Measurements from ENCODE around the gene ARHGAP33.
A peak's percentile ranks its signal among the peaks of the same experiment; 100 is the strongest.
"Not testable (repeated sequence)": the region's sequence is repeated elsewhere in the genome, so short reads cannot be mapped to it uniquely, and the experiment has no call there.

Gene ARHGAP33

DNA sequence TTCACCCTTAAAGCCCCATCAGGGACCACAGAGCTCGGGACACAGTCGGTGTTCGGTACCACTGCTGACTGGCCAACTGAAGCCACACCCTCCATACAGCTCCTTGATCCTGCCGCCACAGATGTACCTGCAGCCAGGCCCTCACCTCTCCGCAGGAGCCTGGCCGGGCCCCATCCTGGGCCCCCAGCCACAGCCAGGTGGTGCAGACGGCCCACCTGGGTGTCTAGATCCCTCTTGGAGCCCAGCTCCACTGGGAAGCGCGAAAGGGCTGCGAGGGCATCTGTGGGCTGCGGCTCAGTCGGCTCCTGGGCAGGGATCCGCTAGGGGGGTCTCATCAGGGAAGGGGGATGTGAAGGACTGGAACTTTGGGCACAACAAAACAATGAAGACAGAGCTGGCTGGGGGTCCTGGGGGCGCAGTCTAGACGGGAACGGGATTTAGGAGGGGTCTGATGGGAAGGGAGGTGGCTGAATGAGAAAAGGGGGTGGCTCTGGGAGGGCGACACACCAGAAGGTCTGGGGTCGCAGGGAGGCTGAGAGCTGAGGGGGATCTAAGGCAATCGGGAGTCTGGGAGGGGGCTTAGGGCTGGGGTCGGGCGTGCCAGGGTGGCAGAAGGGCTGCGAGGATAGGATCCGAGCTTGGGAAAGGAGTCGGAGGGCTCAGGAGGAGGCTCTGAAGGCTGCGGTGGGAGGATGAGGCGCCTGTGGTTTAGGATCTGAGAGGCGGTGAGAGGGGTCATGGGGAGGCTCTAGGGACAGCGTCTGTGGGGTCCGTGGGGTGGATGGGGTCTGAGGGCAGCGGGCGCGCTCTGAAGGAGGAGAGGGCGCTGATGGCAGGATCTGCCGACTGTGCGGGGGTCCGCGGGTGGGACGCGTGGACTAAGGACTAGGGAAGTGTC, 21.5 kb downstream of the ARHGAP33 start:
- DNase-seq: no peak

GRCh38 chr19:35797663-35798062, 22.3 kb downstream of the ARHGAP33 start:
- DNase-seq: peak; percentile 64

- DNase-seq: no peak
Measured at GRCh38 chr19:35801828-35802227, 26.5 kb downstream of the ARHGAP33 start.

- no peak for DNase-seq
Measured at GRCh38 chr19:35805526-35806102, 30.2 kb downstream of the ARHGAP33 start.

- DNase-seq: no peak
Measured at GRCh38 chr19:35806597-35806996, 31.2 kb downstream of the ARHGAP33 start.

GRCh38 chr19:35807633-35808032, 32.3 kb downstream of the ARHGAP33 start:
- no peak for DNase-seq

DNA sequence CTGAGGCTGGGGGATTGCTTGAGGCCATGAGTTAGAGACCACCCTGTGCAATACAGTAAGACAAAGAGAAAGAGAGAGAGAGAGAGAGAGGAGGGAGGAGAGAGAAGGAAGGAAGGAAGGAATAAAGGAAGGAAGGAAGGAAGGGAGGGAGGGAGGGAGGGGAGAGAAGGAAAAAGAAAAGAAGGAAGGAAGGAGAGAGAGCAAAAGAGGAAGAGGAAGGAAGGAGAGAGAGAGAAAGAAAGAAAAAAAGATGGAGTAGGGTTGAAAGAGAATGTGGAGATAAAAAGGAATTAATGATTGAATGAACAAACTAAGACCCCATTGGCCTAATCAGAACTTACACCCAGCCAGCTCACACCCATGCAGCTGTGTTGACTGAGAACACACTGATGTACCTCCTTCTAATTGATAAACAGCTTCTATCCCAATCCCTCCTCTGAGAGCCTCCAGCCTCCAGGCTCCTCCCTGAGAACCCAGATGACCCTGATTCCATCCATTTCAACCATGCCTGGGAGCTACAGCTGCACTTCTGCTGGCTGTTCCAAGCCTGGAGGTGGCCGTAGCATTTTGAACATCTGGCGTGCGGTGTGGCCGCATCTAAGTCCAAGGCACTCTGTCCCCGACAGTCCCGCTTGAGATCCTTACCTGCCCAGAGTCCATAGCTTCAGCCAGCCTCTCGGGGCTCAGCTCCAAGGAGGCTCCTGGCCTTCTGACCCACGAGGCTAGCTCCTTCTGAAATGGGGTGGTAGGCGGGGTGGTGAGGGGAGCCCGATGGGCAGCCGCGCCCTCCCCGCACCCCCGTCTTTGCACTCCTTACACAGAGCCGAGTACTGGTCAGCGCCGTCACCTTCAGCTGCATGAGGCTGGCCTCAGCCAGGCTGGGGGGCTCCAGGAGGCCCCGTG, 36.2 kb downstream of the ARHGAP33 start:
- DNase-seq: no peak

DNA sequence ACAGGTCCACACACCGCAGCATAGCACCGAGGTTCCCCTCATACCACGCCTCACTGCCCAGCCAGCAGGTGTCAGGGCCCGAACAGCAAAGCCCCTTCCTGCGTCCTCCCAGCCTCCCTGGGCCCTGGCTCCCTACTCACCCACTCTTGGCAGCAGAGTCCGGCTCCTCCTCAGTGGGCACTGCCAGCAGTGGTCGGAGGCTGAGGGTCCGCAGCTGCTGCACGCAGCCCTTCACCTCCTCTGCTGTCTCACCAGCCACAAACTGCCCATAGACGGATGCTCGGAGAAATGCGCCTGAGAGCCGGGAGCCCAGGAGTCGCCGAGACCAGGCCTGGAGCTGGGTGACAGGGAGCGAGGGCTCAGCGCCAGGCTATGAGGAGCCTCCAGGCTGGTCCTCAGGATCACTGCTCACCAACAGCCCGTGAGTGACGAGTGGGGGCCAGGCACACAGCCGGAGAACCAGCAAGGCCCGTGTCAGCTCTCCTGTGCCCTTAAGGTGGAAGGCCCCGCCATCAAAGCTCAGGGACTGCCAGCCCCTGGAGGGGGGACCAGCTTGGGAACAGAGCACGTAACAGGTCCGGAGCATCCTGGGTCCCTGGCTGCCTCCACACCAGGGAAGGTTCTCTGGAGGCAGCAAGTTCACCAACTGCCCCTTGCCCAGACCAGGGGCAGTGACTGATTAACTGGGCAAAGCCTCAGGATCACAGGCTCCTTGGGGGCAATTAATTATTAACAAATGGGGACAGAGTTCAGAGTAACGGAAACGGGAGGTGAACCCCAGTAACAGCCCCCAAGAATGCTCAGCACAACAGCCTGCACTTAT, 37.1 kb downstream of the ARHGAP33 start, which contains the start of gene PRODH2:
TSS of gene PRODH2 (minus strand) at position 626 of the 823 bp plus-strand sequence. CDS start at position 586, 40 bp downstream.
- DNase-seq: no peak

- DNase-seq: no peak
Measured at GRCh38 chr19:35813043-35813890, 37.9 kb downstream of the ARHGAP33 start.

GRCh38 chr19:35816262-35816661, 40.9 kb downstream of the ARHGAP33 start:
- no peak for DNase-seq

GRCh38 chr19:35816846-35817245, 41.5 kb downstream of the ARHGAP33 start:
- no peak for DNase-seq

DNA sequence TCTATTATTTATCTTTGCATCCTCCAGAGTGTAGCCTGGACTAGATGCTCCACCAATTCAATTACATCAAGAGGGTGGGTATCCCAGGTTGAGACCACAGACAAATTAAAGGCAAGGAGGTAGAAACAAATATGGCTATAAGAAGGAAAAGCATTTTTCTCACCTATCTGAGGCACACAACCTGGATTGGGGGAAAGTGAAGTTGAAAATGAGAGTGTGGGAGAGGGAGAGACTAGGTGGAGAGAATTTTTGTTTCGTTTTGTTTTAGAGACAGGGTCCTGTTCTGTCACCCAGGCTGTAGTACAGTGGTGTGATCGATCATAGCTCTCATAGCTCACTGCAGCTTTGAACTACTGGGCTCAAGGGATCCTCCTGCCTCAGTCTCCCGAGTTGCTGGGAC, 43.1 kb downstream of the ARHGAP33 start:
- no peak for DNase-seq

- no peak for DNase-seq
Measured at GRCh38 chr19:35822579-35822978, 47.2 kb downstream of the ARHGAP33 start.

DNA sequence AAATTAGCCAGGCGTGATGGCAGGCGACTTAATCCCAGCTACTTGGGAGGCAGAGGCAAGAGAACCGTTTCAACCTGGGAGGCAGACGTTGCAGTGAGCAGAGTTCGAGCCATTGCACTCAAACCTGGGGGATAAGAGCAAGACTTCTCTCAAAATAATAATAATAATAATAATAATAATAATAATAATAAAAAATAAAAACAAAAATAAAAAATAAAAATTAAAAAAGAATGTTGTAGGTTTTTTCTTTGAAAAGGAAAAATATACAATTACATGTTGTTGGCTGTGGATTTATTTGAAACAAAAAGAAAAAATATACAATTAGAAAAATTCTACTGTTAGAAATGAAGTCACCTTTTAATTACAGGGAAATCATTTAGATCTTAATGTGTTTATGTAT, 48.8 kb downstream of the ARHGAP33 start:
- DNase-seq: no peak

DNA sequence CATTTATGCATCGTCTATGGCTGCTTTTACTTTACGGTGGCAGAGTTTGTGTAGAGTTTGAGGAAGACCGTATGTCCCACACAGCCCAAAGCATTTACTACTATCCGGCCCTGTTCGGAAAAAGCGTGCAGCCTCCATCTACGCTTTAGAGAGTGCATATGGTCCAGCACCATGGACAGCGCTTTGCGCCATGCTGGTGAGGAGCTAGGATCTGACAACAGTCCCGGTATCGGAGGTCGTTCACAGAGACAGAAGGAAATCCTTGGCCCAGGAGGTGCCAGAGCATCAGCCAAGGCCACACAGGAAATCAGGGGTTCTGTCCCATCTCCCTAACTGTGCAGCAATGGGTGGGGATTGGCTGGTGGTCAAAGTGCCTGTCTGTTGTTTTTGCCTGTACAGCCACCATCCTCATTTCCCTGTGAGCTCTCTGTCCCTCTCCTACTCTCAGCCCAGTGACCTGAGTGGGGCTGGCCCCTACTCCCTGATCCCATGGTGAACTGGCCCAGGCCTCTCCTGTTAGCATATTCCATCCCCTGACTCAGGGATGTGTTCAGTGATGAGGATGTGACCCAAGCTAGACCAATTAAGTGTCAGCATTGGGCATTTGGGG, 53.4 kb downstream of the ARHGAP33 start:
- peak; percentile 74 for DNase-seq

- no peak for DNase-seq
Measured at GRCh38 chr19:35830986-35831385, 55.6 kb downstream of the ARHGAP33 start.

GRCh38 chr19:35832054-35832453, 56.7 kb downstream of the ARHGAP33 start:
- DNase-seq: no peak

DNA sequence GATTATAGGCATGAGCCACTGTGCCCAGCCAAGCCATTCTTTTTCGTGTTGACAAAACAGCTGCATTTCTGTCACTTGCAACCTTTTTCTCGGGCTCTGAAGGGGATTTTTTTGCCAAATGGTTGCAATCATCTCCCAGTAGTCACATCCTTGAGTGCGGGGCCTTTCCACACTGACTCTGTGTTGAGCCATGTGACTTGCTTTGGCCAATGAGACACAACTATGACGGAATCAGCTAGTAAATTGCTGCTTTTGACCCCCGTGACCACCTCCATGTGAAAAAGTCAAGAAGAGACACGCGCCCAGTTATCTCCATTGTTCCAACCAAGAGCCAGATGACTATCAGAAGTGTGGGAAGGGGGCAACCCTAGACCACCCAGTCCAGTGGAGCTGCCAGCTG, 58.6 kb downstream of the ARHGAP33 start:
- DNase-seq: no peak

GRCh38 chr19:35836096-35836495, 60.7 kb downstream of the ARHGAP33 start:
- not testable (repeated sequence) for DNase-seq

Measured in activated CD8-positive, alpha-beta memory T cell treated with anti-CD3 and anti-CD28 coated beads for 24 hours (primary cell).